WTC11 (cell line): ENCODE data around the gene SOWAHA. TPM values are rescaled to one million over a fixed set of nuclear protein-coding genes. Genes with fewer than 3 reads are reported as not detected.

ENCODE experiments used
- ATAC-seq: fragments of 200-7000 bp; cut with Tn5 transposase; 2 replicates; pipeline ENCODE4 v1.10.0; 2021; ENCODE audit warnings: mild to moderate bottlenecking, moderate library complexity
- CTCF ChIA-PET: fragments of 300-600 bp; sonication (Branson Sonifier 250); formaldehyde crosslinking; loops from one replicate; lab custom pipeline; 2021; ENCODE audit warnings: antibody characterized with exemption; lab: Charles Lee
- POLR2A ChIA-PET: fragments of 350-600 bp; sonication (Branson Sonifier 250); formaldehyde crosslinking; loops from one replicate; lab custom pipeline; 2021; ENCODE audit warnings: antibody characterized with exemption; lab: Charles Lee
- DNase-seq: peaks from one replicate; pipeline ENCODE4 v3.0.0; 2021; ENCODE audit warnings: low spot score
- H3K27ac Mint-ChIP-seq: 2 replicates; pipeline ENCODE4 v1.8.0; 2021; ENCODE audit warnings: mixed read lengths
- H3K27me3 Mint-ChIP-seq: 2 replicates; pipeline ENCODE4 v1.8.0; 2021; ENCODE audit warnings: low read depth, mild to moderate bottlenecking, moderate library complexity, mixed read lengths
- H3K36me3 Mint-ChIP-seq: 2 replicates; pipeline ENCODE4 v1.8.0; 2021; ENCODE audit warnings: mixed read lengths
- H3K4me1 Mint-ChIP-seq: 2 replicates; pipeline ENCODE4 v1.8.0; 2022; ENCODE audit warnings: mixed read lengths
- H3K4me3 Mint-ChIP-seq: 2 replicates; pipeline ENCODE4 v1.8.0; 2021; ENCODE audit warnings: mild to moderate bottlenecking, moderate library complexity, mixed read lengths
- H3K9me3 Mint-ChIP-seq: 2 replicates; pipeline ENCODE4 v1.8.0; 2021; ENCODE audit warnings: mixed read lengths
- ATF2 ChIP-seq: sonication (generic); formaldehyde crosslinking; IDR thresholded peaks from 2 replicates; pipeline ENCODE4 v1.8.1; 2022; ENCODE audit warnings: low read depth, missing genetic modification reagents, borderline replicate concordance
- ATF6 ChIP-seq: sonication (generic); formaldehyde crosslinking; IDR thresholded peaks from 2 replicates; pipeline ENCODE4 v1.8.1; 2023; ENCODE audit warnings: mild to moderate bottlenecking, missing genetic modification reagents
- CREB1 ChIP-seq: sonication (generic); formaldehyde crosslinking; IDR thresholded peaks from 2 replicates; pipeline ENCODE4 v1.8.0; 2023; ENCODE audit warnings: mild to moderate bottlenecking, missing genetic modification reagents
- E2F4 ChIP-seq: sonication (generic); formaldehyde crosslinking; IDR thresholded peaks from 2 replicates; pipeline ENCODE4 v1.8.1; 2022; ENCODE audit warnings: low read depth, mild to moderate bottlenecking, moderate library complexity, missing genetic modification reagents, borderline replicate concordance
- ELF4 ChIP-seq: sonication (generic); formaldehyde crosslinking; IDR thresholded peaks from 2 replicates; pipeline ENCODE4 v1.8.1; 2022; ENCODE audit warnings: low read depth, mild to moderate bottlenecking, moderate library complexity, missing genetic modification reagents
- ETV6 ChIP-seq: sonication (generic); formaldehyde crosslinking; IDR thresholded peaks from 2 replicates; pipeline ENCODE4 v1.8.1; 2022; ENCODE audit warnings: mild to moderate bottlenecking, missing genetic modification reagents
- FOXK1 ChIP-seq: sonication (generic); formaldehyde crosslinking; IDR thresholded peaks from 2 replicates; pipeline ENCODE4 v1.8.0; 2022; ENCODE audit warnings: mild to moderate bottlenecking, moderate library complexity, missing genetic modification reagents
- JAZF1 ChIP-seq: fragments of 250-450 bp; sonication (Bioruptor Pico); IDR thresholded peaks from 2 replicates; pipeline ENCODE4 v1.9.0; 2021; ENCODE audit warnings: moderate library complexity, mild to moderate bottlenecking, inconsistent platforms
- JUN ChIP-seq: sonication (generic); formaldehyde crosslinking; IDR thresholded peaks from 2 replicates; pipeline ENCODE4 v1.8.0; 2023; ENCODE audit warnings: mild to moderate bottlenecking, missing genetic modification reagents
- MYBL2 ChIP-seq: sonication (generic); formaldehyde crosslinking; IDR thresholded peaks from 2 replicates; pipeline ENCODE4 v1.8.1; 2023; ENCODE audit warnings: mild to moderate bottlenecking, moderate library complexity, missing genetic modification reagents
- NR1H2 ChIP-seq: sonication (generic); formaldehyde crosslinking; IDR thresholded peaks from 2 replicates; pipeline ENCODE4 v1.9.0; 2021; ENCODE audit warnings: mild to moderate bottlenecking, moderate library complexity, missing genetic modification reagents
- OVOL2 ChIP-seq: fragments of 250-450 bp; sonication (Bioruptor Pico); IDR thresholded peaks from 2 replicates; pipeline ENCODE4 v1.9.0; 2021; ENCODE audit warnings: mild to moderate bottlenecking, borderline replicate concordance
- ZNF263 ChIP-seq: sonication (generic); formaldehyde crosslinking; IDR thresholded peaks from 2 replicates; pipeline ENCODE4 v1.8.1; 2022; ENCODE audit warnings: low read depth, mild to moderate bottlenecking, moderate library complexity, missing genetic modification reagents
- ZNF281 ChIP-seq: sonication (generic); formaldehyde crosslinking; IDR thresholded peaks from 2 replicates; pipeline ENCODE4 v1.8.0; 2023; ENCODE audit warnings: mild to moderate bottlenecking, missing genetic modification reagents
- ZNF425 ChIP-seq: fragments of 250-450 bp; sonication (Bioruptor Pico); conservative IDR thresholded peaks from 2 replicates; pipeline ENCODE4 v1.9.0; 2021; ENCODE audit warnings: mild to moderate bottlenecking
- total RNA-seq: library from RNA; stranded (reverse); gene quantifications from 3 replicates; pipeline ENCODE4 v1.2.3, GENCODE V29; 2021

The SOWAHA gene
- total RNA-seq, 1 experiment from 2014 or later: 0.11 TPM

- H3K27me3 Mint-ChIP-seq: peaks cover 66% of the 10 kb centered on the region
Observed at GRCh38 chr5:132812123-132812765, 858 bp upstream of the SOWAHA start.

More at GRCh38 chr5:132812123-132812765, 858 bp upstream of the SOWAHA start:
- Mint-ChIP-seq H3K4me1 (peaks cover 17% of the 10 kb centered on the region), H3K27ac (no peak overlapping the region), H3K9me3 (no peaks in the 10 kb centered on the region), H3K4me3 (peak overlapping the region; percentile 64), H3K36me3 (no peaks in the 10 kb centered on the region)
- DNase-seq: no peak
- TF ChIP-seq ETV6 (CRISPR knock-in tag) (no peak), ATF6 (CRISPR knock-in tag) (no peak), ZNF263 (CRISPR knock-in tag) (no peak), E2F4 (CRISPR knock-in tag) (no peak), ELF4 (CRISPR knock-in tag) (no peak), ZNF425 (CRISPR knock-in tag) (no peak), OVOL2 (CRISPR knock-in tag) (no peak), MYBL2 (no peak), JAZF1 (CRISPR knock-in tag) (no peak), ZNF281 (CRISPR knock-in tag) (no peak), CREB1 (CRISPR knock-in tag) (no peak), ATF2 (CRISPR knock-in tag) (no peak), JUN (no peak), FOXK1 (CRISPR knock-in tag) (no peak), NR1H2 (CRISPR knock-in tag) (no peak)
- POLR2A ChIA-PET: interaction anchor here (1.0 kb wide), 1 partner anchor 14 kb away, joined by 3 read pairs; no protein-coding TSS in a partner anchor
- CTCF ChIA-PET: interaction anchor here (2.3 kb wide), 1 partner anchor 8 kb away, joined by 9 read pairs; no protein-coding TSS in a partner anchor
- ATAC-seq: no peak
